NCI-H2171 treated with DMSO at 0.1 percent for 48 hours (cell line): ENCODE measurements around the gene CPA3.

Experiments used
- DNase-seq: peaks from one replicate; lab custom pipeline; 2025; lab: John Stamatoyannopoulos, UW

The CPA3 gene, protein sequence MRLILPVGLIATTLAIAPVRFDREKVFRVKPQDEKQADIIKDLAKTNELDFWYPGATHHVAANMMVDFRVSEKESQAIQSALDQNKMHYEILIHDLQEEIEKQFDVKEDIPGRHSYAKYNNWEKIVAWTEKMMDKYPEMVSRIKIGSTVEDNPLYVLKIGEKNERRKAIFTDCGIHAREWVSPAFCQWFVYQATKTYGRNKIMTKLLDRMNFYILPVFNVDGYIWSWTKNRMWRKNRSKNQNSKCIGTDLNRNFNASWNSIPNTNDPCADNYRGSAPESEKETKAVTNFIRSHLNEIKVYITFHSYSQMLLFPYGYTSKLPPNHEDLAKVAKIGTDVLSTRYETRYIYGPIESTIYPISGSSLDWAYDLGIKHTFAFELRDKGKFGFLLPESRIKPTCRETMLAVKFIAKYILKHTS

GRCh38 chr3:148865049-148865448 is at the start of gene CPA3:
Gene CPA3 (plus strand): TSS chr3:148865296. CDS start chr3:148865308, 12 bp downstream.
- no peak for DNase-seq

- DNase-seq: no peak
Observed at GRCh38 chr3:148815316-148816110, 49.6 kb upstream of the CPA3 start.

DNA sequence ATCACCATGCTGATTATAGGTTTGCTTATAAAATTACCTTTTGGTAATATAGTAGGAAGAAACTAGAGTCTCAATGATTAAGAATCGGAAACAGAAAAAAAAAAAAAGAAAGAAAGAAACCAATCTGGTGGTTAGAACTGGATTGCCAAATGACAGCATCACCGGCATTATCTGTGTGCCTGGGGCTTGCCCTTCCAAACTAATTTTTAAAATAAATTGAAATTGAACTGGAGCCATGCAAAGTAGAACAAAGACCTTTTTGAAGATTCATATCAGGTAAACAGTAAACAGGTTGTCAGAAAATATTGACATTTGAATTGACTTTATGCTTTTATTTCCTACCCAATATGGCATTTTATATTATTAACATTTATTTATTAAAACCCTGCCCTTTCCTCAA is 48.7 kb upstream of the CPA3 start:
- DNase-seq: no peak

GRCh38 chr3:148816981-148817525 is 48.0 kb upstream of the CPA3 start:
- no peak for DNase-seq

GRCh38 chr3:148820361-148821245 is 44.5 kb upstream of the CPA3 start:
- no peak for DNase-seq

DNA sequence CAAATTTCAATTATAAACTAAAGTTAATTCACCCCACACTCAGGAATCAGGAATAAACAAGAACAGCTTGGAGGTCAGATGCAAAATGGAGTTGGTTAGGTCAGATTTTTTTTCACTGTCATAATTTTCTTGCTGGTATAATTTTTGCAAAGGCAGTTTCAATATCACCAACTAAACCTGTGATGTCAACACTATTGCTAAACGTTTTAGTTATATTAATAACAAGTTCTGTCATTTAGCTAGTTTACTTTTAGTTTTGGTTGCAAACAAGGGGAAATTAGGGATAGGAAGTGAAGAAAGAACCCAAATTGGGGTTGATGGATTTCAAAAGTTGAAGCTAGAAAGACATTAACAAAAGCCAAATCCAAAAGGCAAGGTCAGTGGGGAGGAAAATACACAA is 42.1 kb upstream of the CPA3 start:
- no peak for DNase-seq

DNA sequence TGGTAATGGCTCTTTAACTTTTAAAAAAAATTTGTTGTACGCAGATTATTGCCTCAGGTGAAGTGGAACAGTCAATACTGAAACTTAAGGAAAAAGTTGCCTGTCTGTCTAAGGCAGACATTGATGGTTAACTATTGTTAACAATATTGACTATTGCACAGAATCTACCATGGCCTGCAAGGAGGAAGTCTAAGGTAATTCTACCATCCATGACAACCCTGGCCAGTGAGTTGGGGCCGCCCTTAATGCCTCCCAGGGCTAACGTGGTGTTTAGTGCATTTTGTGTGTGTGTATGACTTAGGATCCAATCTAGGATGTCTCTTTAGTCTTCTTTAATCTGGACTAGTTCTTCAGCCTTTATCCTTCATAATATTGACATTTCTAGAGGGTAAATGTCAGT is 39.6 kb upstream of the CPA3 start:
- DNase-seq: no peak

GRCh38 chr3:148827585-148827984 is 37.5 kb upstream of the CPA3 start, which contains the start of gene CPB1:
Gene CPB1 (plus strand): TSS chr3:148827811. CDS start chr3:148827824, 13 bp downstream.
- no peak for DNase-seq

DNA sequence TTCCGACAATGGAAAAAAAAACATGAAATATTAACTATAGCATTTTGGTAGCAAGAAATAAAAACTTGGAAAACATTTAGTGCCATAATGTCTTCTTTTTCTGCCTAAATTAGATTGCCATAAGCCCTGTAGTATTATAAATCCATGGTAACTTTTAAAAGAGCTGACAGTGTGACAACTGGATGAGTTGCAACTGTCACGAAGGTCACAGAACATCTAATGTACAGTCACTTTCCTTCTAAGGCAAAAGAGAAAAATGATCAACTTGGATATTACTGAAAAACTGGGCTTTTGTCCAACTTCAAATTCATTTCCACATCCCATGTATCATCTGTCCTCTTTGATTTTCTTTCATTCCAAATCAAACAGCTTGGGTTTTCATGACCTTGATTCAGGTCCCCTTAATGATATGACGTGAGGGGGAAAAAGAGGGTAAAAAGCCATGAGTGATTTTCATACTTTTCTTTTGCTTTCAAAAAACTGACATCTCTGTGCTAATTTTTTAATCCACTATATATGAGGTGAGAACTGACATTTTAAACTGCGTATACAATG is 36.9 kb upstream of the CPA3 start:
- DNase-seq: no peak

GRCh38 chr3:148829926-148830325 is 35.2 kb upstream of the CPA3 start:
- no peak for DNase-seq

GRCh38 chr3:148833223-148833622 is 31.9 kb upstream of the CPA3 start:
- no peak for DNase-seq

GRCh38 chr3:148839805-148840204 is 25.3 kb upstream of the CPA3 start:
- DNase-seq: no peak

DNA sequence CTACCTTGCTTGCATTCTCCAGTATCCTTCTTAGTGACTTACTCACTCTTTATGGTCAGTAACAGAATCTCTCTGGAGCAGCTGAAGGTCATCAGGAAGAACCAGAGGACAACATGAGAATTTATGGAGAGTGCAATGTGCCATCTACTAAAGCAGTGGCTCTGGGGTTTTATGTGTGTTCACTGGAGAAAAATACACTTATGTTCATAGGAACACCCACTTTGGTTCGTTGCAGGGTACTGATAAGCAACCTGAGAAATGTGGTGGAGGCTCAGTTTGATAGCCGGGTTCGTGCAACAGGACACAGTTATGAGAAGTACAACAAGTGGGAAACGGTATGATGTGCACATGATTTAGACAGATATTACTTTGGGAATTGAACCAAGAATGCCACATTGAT is 24.6 kb upstream of the CPA3 start:
- no peak for DNase-seq

- DNase-seq: no peak
Observed at GRCh38 chr3:148845756-148846395, 19.2 kb upstream of the CPA3 start.

GRCh38 chr3:148847351-148847750 is 17.7 kb upstream of the CPA3 start:
- no peak for DNase-seq

DNA sequence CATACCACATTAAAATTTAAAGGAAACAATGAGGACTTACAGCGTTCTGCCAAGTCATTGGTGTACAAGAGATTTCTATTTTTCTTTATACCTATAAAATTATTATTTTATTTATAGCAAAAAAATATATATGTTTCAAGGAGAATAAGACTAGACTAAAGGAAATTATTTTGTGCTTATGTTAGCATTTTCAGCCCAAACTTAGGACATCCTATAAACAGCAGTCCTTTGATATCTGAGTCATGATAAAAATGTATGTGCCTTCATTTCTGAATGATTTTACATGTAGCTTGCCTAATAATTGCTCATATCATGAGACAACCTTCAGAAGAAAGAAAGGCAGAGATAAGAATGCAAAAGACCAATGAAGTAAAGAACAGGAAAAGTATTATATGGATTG is 16.7 kb upstream of the CPA3 start:
- no peak for DNase-seq

GRCh38 chr3:148852271-148852992 is 12.7 kb upstream of the CPA3 start:
- no peak for DNase-seq

DNA sequence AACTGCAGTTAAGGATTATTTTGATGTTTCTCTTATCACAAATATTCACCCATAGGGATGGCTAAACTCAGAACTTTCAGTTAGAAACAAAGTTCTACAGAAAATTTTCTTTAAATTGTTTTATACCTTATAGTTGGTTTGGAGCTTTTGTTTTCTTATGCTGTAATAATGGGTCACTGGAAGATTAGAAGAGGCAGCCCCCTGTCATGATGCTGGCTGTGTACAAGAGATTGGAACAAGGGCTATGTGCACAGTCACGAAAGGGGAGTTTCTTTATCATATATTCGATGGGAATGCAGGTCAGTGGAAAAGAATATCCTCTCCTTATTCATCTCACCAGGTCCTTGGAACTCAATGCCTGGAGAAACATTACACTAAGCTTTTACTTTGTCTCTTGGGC is 12.0 kb upstream of the CPA3 start:
- no peak for DNase-seq

- no peak for DNase-seq
Observed at GRCh38 chr3:148854061-148854460, 11.0 kb upstream of the CPA3 start.

DNA sequence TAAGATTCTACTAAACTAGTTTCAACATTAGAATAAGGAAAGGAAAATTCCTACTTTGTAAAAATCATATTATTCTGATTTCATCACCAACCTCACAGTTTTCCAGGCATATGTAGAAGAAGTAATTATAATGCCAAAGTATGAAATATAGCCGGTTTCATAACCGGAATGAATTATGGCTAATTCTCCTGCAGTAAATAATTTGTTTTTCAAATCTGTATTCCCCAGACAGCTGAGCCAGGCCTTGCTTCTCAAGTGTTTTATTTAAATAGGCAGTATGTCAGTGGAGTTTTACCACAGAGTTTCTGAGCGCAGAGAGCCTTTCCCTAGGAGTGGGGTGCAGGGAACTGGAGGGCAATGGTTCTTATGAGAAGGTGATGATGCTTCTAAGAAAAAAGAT is 8.7 kb upstream of the CPA3 start:
- DNase-seq: no peak
